Right ventricle myocardium superior (tissue), 1 donor: ENCODE measurements around the gene RTKN. TPM values are rescaled to one million over a fixed set of nuclear protein-coding genes. Genes with fewer than 3 reads are reported as not detected.

Experiments used
- ATAC-seq: fragments of 200-7000 bp; cut with Tn5 transposase; one replicate; pipeline ENCODE4 v1.9.1; 2020; ENCODE audit warnings: mild to moderate bottlenecking; ENCODE audit not compliant: poor library complexity
- DNase-seq: peaks from one replicate; pipeline ENCODE4 v3.0.0-alpha.2; 2020
- intact Hi-C: fragments of 100-400 bp; cut with DNase I; formaldehyde crosslinking; loops from one replicate; pipeline ENCODE4 v1.11.2; 2022
- total RNA-seq: library from RNA; stranded (reverse); fragmentation: NEBNext Ultra II Directional; extraction: Animal tissue kit (Norgen Biotek cat#: 25700); gene quantifications from one replicate; pipeline ENCODE4 v1.2.1, GENCODE V29; 2021
- donor health status: DM: no; HTN: yes; CAD: no; lungs with severe emphysema.

RTKN gene
- total RNA-seq, 1 donor from 2014 or later = 17.8 TPM

DNA sequence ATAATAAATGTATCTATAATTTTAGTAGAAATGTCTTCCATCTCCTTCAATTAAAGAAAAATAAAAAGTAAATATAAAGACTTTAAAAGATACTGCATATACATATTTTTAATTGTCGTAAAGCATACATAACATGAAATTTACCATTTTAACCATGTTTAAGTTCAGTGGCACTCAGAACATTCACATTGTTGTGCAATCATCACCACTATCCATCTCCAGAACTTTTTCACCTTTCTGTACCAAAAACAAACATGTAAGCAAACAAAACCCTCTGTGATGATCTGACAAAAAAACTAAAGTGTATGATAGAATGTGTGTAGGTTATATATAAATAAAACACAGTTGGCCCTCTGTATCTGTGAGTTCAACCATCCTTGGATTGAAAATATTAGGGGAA is 48.2 kb downstream of the RTKN start:
- intact Hi-C loops = no loop called here

DNA sequence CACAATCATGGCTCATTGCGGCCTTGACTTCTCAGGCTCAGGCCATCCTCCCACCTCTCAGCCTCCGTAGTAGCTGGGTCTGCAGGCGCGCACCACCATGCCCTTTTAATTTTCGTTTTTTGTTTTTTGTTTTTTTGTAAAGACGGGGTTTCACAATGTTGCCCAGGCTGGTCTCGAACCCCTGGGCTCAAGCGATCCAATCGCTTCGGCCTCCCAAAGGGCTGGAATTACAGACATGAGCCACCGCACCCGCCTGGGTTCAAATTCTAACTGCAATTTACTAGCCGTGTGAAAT is 49.3 kb downstream of the RTKN start:
- no peak for DNase-seq
- intact Hi-C loops = no loop called here
- ATAC-seq = no peak

More for the DNA sequence above, 48.2 kb downstream of the RTKN start:
- DNase-seq = no peak
- no peak for ATAC-seq

DNA sequence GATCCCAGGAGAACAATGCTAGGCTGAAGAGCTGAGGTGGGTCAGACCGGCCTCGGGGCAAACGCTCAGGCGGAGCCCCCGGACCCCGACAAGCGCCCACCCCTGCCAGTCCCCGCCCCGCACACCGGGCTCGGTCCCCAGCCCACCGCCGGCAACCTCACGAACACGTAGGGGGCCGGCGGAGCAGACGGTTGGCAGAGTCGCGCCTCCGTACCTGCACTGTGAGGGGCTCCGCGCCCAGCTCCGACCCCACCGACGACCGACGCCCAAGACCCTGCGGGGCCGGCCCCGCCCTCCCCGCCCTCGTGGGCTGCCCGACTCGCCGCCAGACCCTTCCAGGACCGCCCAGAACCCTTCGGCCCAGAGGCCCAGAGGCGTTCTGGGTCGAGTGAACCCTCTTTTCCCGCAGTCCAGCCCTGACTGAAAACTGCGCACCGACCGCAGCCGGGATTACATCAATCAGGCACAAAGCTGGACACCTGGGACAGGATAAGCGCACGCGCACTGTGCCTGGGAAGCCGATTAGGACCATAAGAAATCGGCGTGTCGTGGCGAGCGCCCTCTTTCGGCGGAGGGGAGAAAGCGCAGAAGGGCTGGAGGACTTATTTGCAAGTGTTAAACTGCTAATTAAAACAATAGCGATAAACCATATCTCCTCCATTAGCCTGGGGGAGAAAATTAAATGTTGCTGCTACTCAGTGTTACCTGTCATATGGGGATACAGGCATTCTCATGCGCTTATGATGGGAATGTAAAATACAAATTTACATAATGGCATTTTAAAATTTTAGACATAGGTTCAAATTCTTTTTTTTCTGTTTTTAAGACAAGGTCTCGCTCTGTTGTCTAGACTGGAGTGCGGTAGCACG is 49.9 kb downstream of the RTKN start:
- ATAC-seq (peak; percentile 90), DNase-seq (peak; percentile 94)
- intact Hi-C loops = no loop called here

DNA sequence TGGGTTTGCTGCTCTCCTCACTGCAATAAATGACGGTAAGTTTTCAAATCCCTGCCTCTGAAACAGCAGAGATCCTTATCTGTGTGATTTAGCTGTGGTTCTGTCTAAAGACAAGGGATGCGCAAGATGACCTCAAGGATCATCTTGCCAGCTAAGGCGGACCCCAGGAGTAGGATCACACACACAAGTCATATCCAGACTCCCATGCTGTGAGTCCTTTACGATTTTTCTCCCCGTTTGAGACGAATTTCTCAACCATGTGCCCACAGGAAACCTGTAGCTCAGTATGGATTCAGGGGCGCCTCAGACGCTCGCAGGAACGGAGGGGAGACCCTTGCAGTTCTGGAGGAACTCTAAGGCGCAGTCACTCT is 50.5 kb downstream of the RTKN start:
- intact Hi-C loops = no loop called here
- no peak for ATAC-seq

DNA sequence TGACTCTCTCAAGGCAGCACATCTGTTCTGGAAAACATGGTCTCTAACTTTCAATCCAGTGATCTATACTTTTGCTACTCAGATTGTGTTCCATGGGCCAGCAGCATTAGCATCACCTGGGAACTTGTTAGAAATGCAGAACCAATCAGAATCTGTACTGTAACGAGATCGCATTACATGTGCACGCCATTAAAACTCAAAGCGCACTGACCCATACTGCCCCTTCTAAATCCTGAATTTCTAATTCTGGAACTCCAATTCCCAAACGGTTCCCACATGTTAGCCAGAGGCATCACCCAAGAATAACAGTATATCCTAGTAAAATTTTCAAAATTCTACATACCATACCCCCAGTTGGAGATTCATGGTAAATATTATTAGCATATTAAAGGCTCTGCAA is 51.1 kb downstream of the RTKN start:
- DNase-seq = no peak
- intact Hi-C loops = no loop called here
- no peak for ATAC-seq

More for the DNA sequence above, 50.5 kb downstream of the RTKN start:
- DNase-seq = no peak

DNA sequence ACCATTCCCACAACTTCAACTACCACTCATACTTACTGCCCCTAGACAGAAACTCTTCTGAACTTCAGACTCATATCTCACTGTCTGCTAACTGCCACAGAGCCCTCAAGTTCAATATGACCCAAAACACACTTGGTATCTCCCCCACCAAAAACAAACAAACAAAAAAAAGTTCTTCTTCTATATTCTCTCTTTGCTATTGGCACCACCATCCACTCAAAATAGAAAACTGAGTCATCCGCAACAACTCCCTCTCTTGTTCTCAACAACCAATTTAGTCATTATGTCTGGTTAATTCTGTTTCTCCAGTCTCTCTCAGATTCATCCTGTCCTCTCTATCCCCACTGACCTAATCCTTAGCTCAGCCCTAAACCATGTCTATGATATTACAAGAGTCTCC is 54.4 kb downstream of the RTKN start:
- DNase-seq (no peak), ATAC-seq (no peak)
- intact Hi-C loops = no loop called here

DNA sequence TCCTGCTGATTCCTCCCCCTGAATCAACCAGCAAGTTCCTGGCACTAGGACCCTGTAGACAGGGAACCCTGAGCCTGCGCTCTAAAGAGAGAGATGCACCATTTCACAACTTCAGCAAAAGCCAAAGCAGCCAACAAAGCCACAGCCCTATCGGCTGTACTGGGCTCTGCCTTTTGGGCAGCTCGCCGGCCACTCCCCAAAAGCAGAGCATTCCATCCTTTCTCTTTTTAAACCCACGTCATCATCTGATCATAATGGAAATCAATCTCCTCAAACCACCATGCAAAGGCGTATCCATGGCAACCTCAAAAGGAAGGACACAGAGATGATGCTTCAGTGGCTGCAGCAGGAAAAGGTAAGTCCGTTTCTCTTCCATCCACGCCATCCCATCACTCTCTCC is 56.3 kb downstream of the RTKN start:
- no peak for ATAC-seq
- no peak for DNase-seq
- intact Hi-C loops = no loop called here

DNA sequence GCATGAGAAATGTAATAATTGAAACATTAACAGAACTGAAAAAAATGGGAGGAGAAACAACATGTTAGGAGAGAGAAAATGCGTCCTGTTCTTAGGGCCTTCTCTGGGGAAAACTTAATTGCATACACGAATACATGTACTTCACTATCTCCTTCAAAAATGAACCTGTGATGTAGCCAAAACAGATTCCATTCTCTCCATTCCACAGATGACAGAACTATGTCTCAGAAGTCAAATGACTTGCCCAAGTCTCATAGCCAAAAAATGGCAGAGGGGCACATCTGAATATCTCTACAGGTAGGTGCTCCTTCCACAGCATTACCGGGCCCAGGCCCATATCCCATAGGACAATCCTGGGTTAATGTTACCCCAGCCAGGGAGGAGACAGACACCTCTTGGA is 57.7 kb downstream of the RTKN start:
- DNase-seq (no peak), ATAC-seq (no peak)
- intact Hi-C loops = no loop called here

DNA sequence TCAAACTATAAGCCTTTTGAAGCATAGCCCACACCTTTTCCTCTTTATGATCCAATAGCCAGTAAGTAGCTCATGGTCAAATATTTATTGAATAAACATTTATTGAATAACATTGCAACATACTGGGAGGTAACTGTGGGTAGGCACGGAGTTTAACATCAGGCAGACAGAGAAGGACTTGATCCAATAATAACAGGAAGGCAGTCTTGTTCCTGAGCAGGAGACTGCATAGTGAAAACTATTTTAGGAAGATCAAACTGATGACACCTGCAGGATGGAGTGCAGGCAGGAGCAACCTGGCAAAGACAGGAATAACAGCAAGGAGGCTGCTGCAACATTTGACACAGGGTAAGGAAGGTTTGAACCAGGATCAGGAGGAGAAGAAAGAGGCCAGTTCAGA is 58.5 kb downstream of the RTKN start:
- peak; percentile 48 for ATAC-seq
- intact Hi-C loops = no loop called here

DNA sequence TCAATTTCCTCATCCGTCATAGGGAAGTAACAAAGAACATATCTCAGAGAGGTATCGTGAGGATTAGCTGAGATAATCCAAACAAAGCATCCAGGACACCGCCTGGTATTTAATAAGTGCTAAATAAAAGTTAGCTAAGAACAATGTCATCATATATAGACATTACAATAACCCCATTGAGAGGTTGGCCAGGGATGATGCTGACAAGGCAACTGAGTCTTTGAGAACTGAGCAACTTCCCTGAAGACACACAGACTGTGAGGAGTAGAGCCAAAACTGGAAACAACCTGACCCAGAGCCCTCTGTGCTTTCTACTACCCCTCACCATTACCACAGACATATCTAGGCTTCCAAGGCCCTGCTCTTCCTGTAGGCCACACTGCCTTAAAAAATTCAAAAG is 60.0 kb downstream of the RTKN start:
- DNase-seq (no peak), ATAC-seq (no peak)
- intact Hi-C loops = no loop called here

More for the DNA sequence above, 58.5 kb downstream of the RTKN start:
- DNase-seq = no peak

DNA sequence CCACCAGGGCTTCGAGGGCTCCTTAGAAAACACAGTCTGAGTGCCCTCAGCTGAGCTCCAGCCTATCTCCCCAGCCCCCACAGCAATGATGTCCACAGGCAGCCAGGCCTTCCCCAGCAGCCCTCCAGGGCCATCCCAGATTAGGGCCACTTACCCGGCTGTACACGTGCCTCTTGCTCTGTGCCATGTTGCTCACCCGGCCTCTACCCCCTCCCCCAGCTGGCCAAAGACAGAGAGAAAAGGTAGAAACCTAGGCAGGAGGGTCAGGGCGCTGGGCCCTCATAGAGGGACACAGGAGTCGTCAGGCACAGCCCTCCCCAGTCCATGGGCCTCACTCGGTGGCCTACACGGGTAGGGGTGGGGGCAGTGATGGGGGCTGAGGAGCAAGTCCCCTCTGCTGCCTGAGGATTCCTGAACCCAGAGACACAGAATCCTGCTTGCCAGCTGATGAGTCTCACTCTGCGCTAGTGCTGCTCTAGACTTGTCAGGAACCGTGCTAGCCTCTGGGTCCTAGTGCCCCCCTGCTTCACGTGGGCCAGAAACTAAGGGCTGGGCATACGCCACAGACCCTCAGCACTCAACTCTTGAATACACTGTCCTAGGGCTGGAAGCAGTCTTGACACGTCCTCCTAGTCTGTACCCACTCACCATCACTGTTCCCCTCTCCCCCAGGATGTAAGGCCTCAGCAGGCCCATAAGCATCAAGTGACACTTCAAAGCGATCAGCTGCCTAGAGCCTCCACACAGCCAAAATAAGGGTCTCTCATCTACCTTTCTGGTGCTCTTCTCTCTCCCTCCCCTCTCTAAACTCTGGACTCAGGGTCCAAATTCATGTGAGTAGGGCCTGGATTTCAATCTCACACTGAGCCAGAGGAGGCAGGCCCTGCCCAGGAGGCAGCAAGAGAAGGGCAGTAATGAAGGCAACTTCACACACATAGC is 61.6 kb downstream of the RTKN start, which contains the start of gene DCTN1:
Gene DCTN1 (minus strand): TSS at position 461 of the 939 bp plus-strand sequence. CDS start 274 bp downstream, at position 187.
- ATAC-seq = peak; percentile 81
- DNase-seq = peak; percentile 63
- intact Hi-C loops = no loop called here

DNA sequence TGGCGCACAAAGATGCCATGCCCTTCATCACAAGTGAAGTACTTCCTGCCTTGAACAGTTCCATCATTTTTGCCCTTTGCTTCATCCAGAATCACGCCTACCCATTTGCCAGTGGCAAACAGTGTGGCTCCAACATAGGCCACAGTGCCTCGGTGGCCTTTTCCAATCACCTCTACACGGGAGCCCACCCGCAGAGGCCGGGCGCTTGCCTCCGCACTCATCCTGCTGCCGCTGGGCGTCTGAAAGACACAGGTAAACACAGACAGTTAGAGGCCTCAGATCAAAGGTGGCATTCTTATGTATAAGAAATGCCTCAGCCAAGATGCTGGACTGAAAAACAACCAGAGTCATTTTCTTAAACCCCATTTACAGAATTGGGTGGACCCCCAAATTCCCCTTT is 63.7 kb downstream of the RTKN start:
- no peak for ATAC-seq
- intact Hi-C loops = no loop called here

DNA sequence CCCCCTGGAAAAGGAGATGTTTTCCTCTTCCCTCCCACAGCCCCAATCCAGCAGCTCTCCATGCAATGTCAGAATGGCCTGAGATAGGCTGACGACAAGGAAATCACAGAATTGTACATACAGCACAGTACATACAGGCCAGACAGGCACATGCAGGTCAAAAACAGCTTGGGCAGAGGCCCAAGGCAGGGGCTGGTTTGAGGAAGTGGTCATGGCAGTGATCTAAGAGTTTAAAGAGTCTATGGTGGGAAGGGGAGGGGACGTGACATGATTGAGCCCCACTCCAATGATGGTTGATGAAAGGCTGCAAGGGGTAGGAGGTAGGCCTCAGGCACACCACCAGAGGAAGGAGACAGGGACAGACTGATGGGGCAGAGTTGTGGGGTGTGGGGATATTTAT is 65.9 kb downstream of the RTKN start:
- no peak for DNase-seq
- ATAC-seq = no peak
- intact Hi-C loops = no loop called here

More for the DNA sequence above, 63.7 kb downstream of the RTKN start:
- no peak for DNase-seq

Other genes with a start within 250 kb of the RTKN start
- 19.0 TPM for gene MTHFD2, start 243.3 kb downstream of the RTKN start, total RNA-seq
- 1.3 TPM for gene SLC4A5, start 98.5 kb downstream of the RTKN start, total RNA-seq
- gene DCTN1, start 61.6 kb downstream of the RTKN start, total RNA-seq = 149 TPM
- 0.62 TPM for gene C2orf81, start 20.3 kb downstream of the RTKN start, total RNA-seq
- gene WDR54, start 20.2 kb downstream of the RTKN start, total RNA-seq = 2.2 TPM
- gene INO80B, start 13.2 kb upstream of the RTKN start, total RNA-seq = 19.6 TPM
- gene WBP1, start 16.5 kb upstream of the RTKN start, total RNA-seq = 42.4 TPM
- 19.2 TPM for gene MOGS, start 23.4 kb upstream of the RTKN start, total RNA-seq
- gene MRPL53, start 30.7 kb upstream of the RTKN start, total RNA-seq = 159 TPM
- gene CCDC142, start 41.1 kb upstream of the RTKN start, total RNA-seq = 7.2 TPM
- gene TTC31, start 41.1 kb upstream of the RTKN start, total RNA-seq = 8.4 TPM
- gene LBX2, start 57.7 kb upstream of the RTKN start, total RNA-seq = 0.16 TPM
- 20.3 TPM for gene PCGF1, start 65.8 kb upstream of the RTKN start, total RNA-seq
- gene TLX2, start 72.5 kb upstream of the RTKN start, total RNA-seq = not detected
- gene DQX1, start 84.3 kb upstream of the RTKN start, total RNA-seq = not detected
- 43.2 TPM for gene AUP1, start 87.8 kb upstream of the RTKN start, total RNA-seq
- gene HTRA2, start 88.0 kb upstream of the RTKN start, total RNA-seq = 28.5 TPM
- gene LOXL3, start 112.0 kb upstream of the RTKN start, total RNA-seq = 3.6 TPM
- 3.8 TPM for gene DOK1, start 112.8 kb upstream of the RTKN start, total RNA-seq
- gene M1AP, start 206.4 kb upstream of the RTKN start, total RNA-seq = not detected
- 3.5 TPM for gene SEMA4F, start 212.3 kb upstream of the RTKN start, total RNA-seq